Lower leg skin (tissue), 4 donors: ENCODE measurements around the gene COMMD1. TPM values are rescaled to one million over a fixed set of nuclear protein-coding genes. Genes with fewer than 3 reads are reported as not detected.

Source experiments
- DNase-seq, 2 donors: peaks; one replicate each; pipeline ENCODE4 v3.0.0-alpha.2; 2019; ENCODE audit warnings: low spot score in 2 of 2
- H3K4me3 ChIP-seq: fragments of 200-600 bp; sonication (generic); 2 replicates; pipeline ENCODE4 v1.5.1; 2017; ENCODE audit warnings: mild to moderate bottlenecking, low read depth; ENCODE audit not compliant: poor library complexity, severe bottlenecking
- POLR2A ChIP-seq, 2 donors: fragments of 450-650 bp; IDR thresholded peaks; one replicate each; pipeline ENCODE4 v1.6.1; 2016 to 2017; ENCODE audit warnings: antibody characterized with exemption in 2 of 2, mild to moderate bottlenecking in 1 of 2, moderate library complexity in 1 of 2
- WGBS, 2 donors: methylation state at CpG; one replicate each; pipeline ENCODE4 v1.1.5; 2018; 5-methylcytosine and 5-hydroxymethylcytosine counted together
- intact Hi-C: fragments of 100-400 bp; cut with DNase I; formaldehyde crosslinking; loops from one replicate; pipeline ENCODE4 v1.15.0; 2023; ENCODE audit warnings: low total_unique reads
- total RNA-seq, 4 donors: library from RNA; depleted of rRNA; stranded (reverse); fragments of >200 nt; gene quantifications; one replicate each; pipeline ENCODE4 v1.1.0, GENCODE V29; 2016
- TF ChIP-seq, protein P1 (sequence below), 3 donors: fragments of 450-650 bp; IDR thresholded peaks; one replicate each; pipeline ENCODE4 v1.5.1; 2016; ENCODE audit warnings: antibody characterized with exemption in 3 of 3, mild to moderate bottlenecking in 3 of 3, moderate library complexity in 2 of 3

Gene COMMD1
- total RNA-seq, 4 donors from 2014 or later, result 39.2 to 46.9 (median 43.1) TPM

DNA sequence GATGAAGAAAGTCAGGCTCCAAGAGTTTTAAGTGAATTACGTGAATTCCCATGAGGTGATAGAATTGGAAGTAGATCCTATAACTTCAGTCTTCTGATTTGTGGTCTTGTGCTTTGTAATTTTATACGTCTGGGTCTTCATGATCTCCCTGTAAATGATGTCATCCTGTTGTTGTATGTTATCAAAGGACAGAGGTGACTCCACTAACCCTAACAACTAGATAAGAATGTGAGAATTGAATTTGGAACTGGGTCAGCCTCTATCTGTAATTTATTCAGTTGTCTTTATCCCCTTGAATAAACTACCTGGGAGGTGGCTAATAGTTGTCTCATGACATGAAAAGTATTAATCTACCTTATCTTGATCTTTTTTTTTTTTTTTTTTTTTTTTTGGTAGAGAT is 204.1 kb downstream of the COMMD1 start:
- WGBS, 2 donors, result 92 to 99% methylated on average over 2 of the region's 2 CpGs
- no peak overlapping the region for H3K4me3 ChIP-seq
- intact Hi-C loops, result no loop called here
- no peak for TF ChIP-seq POLR2A (IDR thresholded peaks at IDR 0.05)
- TF ChIP-seq, protein P1, sequence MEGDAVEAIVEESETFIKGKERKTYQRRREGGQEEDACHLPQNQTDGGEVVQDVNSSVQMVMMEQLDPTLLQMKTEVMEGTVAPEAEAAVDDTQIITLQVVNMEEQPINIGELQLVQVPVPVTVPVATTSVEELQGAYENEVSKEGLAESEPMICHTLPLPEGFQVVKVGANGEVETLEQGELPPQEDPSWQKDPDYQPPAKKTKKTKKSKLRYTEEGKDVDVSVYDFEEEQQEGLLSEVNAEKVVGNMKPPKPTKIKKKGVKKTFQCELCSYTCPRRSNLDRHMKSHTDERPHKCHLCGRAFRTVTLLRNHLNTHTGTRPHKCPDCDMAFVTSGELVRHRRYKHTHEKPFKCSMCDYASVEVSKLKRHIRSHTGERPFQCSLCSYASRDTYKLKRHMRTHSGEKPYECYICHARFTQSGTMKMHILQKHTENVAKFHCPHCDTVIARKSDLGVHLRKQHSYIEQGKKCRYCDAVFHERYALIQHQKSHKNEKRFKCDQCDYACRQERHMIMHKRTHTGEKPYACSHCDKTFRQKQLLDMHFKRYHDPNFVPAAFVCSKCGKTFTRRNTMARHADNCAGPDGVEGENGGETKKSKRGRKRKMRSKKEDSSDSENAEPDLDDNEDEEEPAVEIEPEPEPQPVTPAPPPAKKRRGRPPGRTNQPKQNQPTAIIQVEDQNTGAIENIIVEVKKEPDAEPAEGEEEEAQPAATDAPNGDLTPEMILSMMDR (IDR thresholded peaks at IDR 0.05), result no peak
- no peak for DNase-seq

DNA sequence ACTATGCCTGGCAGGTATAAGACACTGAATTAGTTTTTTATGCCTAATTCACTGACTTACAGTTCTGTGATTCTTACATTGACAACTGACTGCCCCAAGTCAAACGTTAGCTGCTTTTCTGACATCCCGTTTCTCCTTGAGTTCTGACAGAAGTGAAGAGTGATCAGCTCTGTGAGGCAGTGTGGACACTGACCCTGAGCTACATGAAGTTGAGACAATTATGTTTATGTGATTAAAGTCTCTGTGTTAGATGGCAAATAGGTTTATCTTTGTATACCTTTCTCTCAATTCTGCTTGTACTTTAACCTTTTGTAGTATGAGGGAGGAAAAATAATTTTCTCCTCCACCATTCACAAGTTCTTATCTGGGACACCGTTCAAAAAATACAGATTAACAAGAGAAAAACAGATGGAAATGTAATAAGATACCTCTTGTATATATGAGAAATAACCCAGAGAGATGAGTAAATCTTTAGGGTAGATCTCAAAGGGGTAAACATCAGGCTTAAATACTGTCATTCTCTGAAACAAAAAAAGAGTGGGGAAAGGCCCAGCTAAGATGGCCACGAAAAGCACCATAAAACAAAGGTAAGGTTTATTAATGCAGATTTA is 205.0 kb downstream of the COMMD1 start:
- 90 to 91% methylated on average over 4 of the region's 4 CpGs for WGBS, 2 donors
- no peak for DNase-seq
- no peak overlapping the region for H3K4me3 ChIP-seq
- intact Hi-C loops, result no loop called here
- TF ChIP-seq, protein P1 (IDR thresholded peaks at IDR 0.05), result no peak
- no peak for TF ChIP-seq POLR2A (IDR thresholded peaks at IDR 0.05)

DNA sequence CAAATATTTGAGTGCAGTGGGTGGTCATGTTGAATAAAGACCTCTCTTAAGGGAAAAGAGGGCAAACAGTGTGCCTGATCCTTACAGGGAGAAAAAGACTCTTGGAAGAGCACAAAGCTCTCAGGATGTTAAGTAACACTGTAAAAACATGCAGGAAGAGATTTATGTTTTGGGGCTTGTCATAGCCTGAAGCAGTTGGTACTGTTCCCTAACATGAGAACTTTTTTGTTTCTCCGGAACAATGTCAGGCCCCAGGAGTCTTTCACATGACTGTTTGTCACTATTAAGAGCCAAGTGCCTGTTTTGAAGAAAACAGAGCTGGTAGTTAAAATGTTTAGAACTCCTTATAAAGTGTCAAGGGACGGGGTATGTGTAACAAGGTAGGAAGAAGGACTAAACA is 206.7 kb downstream of the COMMD1 start:
- intact Hi-C loops, result no loop called here
- TF ChIP-seq, protein P1 (IDR thresholded peaks at IDR 0.05), result no peak
- TF ChIP-seq POLR2A (IDR thresholded peaks at IDR 0.05), result no peak
- no peak overlapping the region for H3K4me3 ChIP-seq
- WGBS, 2 donors, result 18 to 20% methylated on average over 2 of the region's 2 CpGs
- DNase-seq, result peak in 1 of 2 donors; percentile 49

DNA sequence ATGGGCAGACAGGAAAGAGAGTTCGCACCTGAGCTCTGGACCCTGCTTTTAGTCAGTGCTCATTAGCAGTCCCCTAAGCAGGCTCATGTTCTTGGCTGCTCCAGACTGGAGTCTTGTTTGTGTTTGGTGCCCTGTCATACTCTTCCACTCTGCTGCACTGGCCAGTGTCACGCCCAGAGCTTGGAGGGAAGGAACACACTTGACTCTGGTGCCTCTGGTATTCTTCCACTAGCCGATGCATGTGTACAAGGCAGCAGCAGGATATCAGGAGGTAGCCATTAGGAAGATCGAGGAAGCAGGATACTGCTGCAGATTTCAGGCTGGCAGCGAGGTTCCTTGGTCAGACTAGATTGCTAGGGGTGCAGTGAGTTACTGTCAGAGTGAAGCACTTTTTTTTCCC is 209.1 kb downstream of the COMMD1 start:
- 61 to 68% methylated on average over 5 of the region's 5 CpGs for WGBS, 2 donors

DNA sequence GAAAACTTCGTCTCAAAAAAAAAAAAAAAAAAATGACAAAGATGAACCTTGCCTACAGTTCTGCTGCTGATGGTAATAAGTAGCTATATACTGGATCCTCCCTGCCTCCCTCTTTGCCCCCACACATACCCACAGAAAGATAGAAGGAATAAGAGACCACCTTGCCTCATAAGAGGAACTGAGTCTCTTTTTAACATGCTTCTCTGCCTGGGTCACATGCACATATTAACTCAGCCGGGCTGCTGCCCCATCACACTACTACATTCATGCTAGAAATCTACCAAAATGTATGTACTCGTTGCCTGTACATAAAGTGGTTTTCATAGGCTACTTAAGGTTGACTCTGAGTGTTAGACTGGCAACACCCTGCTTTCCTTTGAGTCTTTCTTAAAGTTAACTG is 211.5 kb downstream of the COMMD1 start:
- TF ChIP-seq POLR2A (IDR thresholded peaks at IDR 0.05), result no peak
- TF ChIP-seq, protein P1 (IDR thresholded peaks at IDR 0.05), result no peak
- DNase-seq, result no peak
- intact Hi-C loops, result no loop called here
- 69 to 74% methylated on average over 3 of the region's 3 CpGs for WGBS, 2 donors
- no peak overlapping the region for H3K4me3 ChIP-seq

More for the DNA sequence above, 209.1 kb downstream of the COMMD1 start:
- no peak overlapping the region for H3K4me3 ChIP-seq
- TF ChIP-seq, protein P1 (IDR thresholded peaks at IDR 0.05), result no peak
- no peak for TF ChIP-seq POLR2A (IDR thresholded peaks at IDR 0.05)
- intact Hi-C loops, result no loop called here
- DNase-seq, result no peak

DNA sequence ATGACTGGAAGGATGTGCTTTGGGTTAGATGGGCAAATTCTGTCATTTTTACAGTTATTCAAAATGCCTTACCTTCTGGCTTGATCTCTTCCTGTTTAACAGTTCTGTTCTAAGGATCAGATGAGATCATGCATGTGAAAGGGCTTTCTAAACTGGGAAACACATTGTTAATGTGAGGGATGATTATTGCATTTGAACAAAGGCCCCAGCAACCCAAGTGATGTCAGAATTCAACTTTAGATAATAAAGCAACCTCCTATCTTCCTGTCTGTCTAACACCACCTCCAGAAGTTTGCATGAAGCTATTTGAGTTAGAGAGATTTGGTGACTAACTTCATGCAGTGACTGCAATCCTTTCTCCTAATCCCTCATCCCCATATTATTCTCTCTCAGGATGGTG is 212.7 kb downstream of the COMMD1 start:
- intact Hi-C loops, result no loop called here
- no peak for DNase-seq
- TF ChIP-seq, protein P1 (IDR thresholded peaks at IDR 0.05), result no peak
- no peak overlapping the region for H3K4me3 ChIP-seq
